B cell (primary cell): ENCODE results near the gene SNAPC3. TPM values are rescaled to one million over a fixed set of nuclear protein-coding genes. Genes with fewer than 3 reads are reported as not detected.

Experiments used
- ATAC-seq: fragments of 200-7000 bp; cut with Tn5 transposase; one replicate; pipeline ENCODE4 v1.10.0; 2021; ENCODE audit warnings: low read depth, mild to moderate bottlenecking, moderate number of reproducible peaks, moderate library complexity
- CTCF ChIA-PET: fragments of 350-600 bp; sonication (Branson Sonifier 250); formaldehyde crosslinking; loops from one replicate; lab custom pipeline; 2021; ENCODE audit warnings: antibody characterized with exemption, inconsistent platforms; lab: Charles Lee
- POLR2A ChIA-PET: fragments of 350-600 bp; sonication (Branson Sonifier 250); formaldehyde crosslinking; loops from one replicate; lab custom pipeline; 2021; ENCODE audit warnings: antibody characterized with exemption; lab: Charles Lee
- DNase-seq: peaks from one replicate; pipeline ENCODE4 v3.0.0; 2013
- H2AFZ ChIP-seq: 2 replicates; pipeline ENCODE4 v1.6.1; 2012; ENCODE audit warnings: mild to moderate bottlenecking, low read depth, low read length; ENCODE audit not compliant: insufficient read depth, poor library complexity, severe bottlenecking
- H3K27ac ChIP-seq, 2 donors: 1 replicate in 1 of 2; 2 replicates in 1 of 2; pipeline ENCODE4 v1.5.1; 2012 to 2013; ENCODE audit warnings: low read length in 2 of 2, mild to moderate bottlenecking in 2 of 2, moderate library complexity in 1 of 2
- H3K27me3 ChIP-seq, 4 experiments: fragments of 200-600 bp in 1 of 4; sonication (generic) in 1 of 4; replicated peaks in 1 of 4; 1 replicate in 2 of 4; 2 replicates in 2 of 4; pipeline versions ENCODE4 v1.6.1 to v1.7.0; 2013 to 2016; ENCODE audit warnings: low read length in 3 of 4, mild to moderate bottlenecking in 2 of 4, mixed read lengths in 1 of 4, moderate library complexity in 1 of 4; ENCODE audit not compliant: insufficient read depth in 4 of 4, control insufficient read depth in 3 of 4; ENCODE audit errors: control extremely low read depth in 1 of 4
- H3K36me3 ChIP-seq, 2 experiments: replicated peaks in 1 of 2; 1 replicate in 1 of 2; 2 replicates in 1 of 2; pipeline versions ENCODE4 v1.6.1 to v1.7.1; 2013; ENCODE audit warnings: low read length in 1 of 2; ENCODE audit not compliant: insufficient read depth in 2 of 2, control insufficient read depth in 1 of 2; ENCODE audit errors: control extremely low read depth in 1 of 2, extremely low read depth in 1 of 2
- H3K4me1 ChIP-seq, 2 donors: fragments of 200-600 bp in 1 of 2; sonication (generic) in 1 of 2; 1 replicate in 1 of 2; 2 replicates in 1 of 2; pipeline versions ENCODE4 v1.5.1 to v1.6.1; 2013 to 2017; ENCODE audit warnings: low read length in 2 of 2; ENCODE audit not compliant: control insufficient read depth in 2 of 2, insufficient read depth in 2 of 2
- H3K4me2 ChIP-seq: replicated peaks from 2 replicates; pipeline ENCODE3; 2012; ENCODE audit warnings: mild to moderate bottlenecking, low read depth, low read length; ENCODE audit not compliant: poor library complexity, severe bottlenecking
- H3K4me3 ChIP-seq, 5 experiments: fragments of 200-600 bp in 1 of 5; sonication (generic) in 1 of 5; 1 replicate in 3 of 5; 2 replicates in 2 of 5; pipeline versions ENCODE4 v1.5.1 to v1.7.0; 2011 to 2016; ENCODE audit warnings: low read length in 4 of 5, mild to moderate bottlenecking in 4 of 5, low read depth in 2 of 5, control low read depth in 1 of 5, moderate library complexity in 1 of 5; ENCODE audit not compliant: insufficient read depth in 1 of 5; ENCODE audit errors: control extremely low read depth in 1 of 5, extremely low read depth in 1 of 5
- H3K79me2 ChIP-seq: fragments of 200-600 bp; sonication (generic); one replicate; pipeline ENCODE4 v1.6.0; 2016; ENCODE audit warnings: low read length; ENCODE audit not compliant: control insufficient read depth, insufficient read depth
- H3K9ac ChIP-seq: fragments of 200-600 bp; sonication (generic); 2 replicates; pipeline ENCODE4 v1.6.1; 2017; ENCODE audit warnings: mild to moderate bottlenecking, low read length, moderate library complexity
- H3K9me3 ChIP-seq, 3 donors: one replicate each; pipeline versions ENCODE4 v1.6.1 to v1.7.1; 2013; ENCODE audit warnings: low read length in 2 of 3; ENCODE audit not compliant: control insufficient read depth in 2 of 3, insufficient read depth in 1 of 3; ENCODE audit errors: control extremely low read depth in 1 of 3
- H4K20me1 ChIP-seq: 2 replicates; pipeline ENCODE4 v1.6.0; 2012; ENCODE audit warnings: mild to moderate bottlenecking, low read length; ENCODE audit not compliant: insufficient read depth, control insufficient read depth, poor library complexity, severe bottlenecking
- H3K27ac Mint-ChIP-seq: one replicate; pipeline ENCODE4 v1.8.0; 2021; ENCODE audit warnings: mixed read lengths
- H3K27me3 Mint-ChIP-seq: one replicate; pipeline ENCODE4 v1.8.0; 2021; ENCODE audit warnings: mixed read lengths
- H3K4me1 Mint-ChIP-seq: one replicate; pipeline ENCODE4 v1.8.0; 2021; ENCODE audit warnings: mixed read lengths
- H3K4me3 Mint-ChIP-seq: one replicate; pipeline ENCODE4 v1.8.0; 2021; ENCODE audit warnings: mixed read lengths
- H3K9me3 Mint-ChIP-seq: one replicate; pipeline ENCODE4 v1.8.0; 2022; ENCODE audit warnings: mixed read lengths; ENCODE audit not compliant: insufficient read depth
- EZH2 ChIP-seq: IDR thresholded peaks from 2 replicates; pipeline ENCODE4 v1.6.1; 2012; ENCODE audit warnings: borderline replicate concordance, low read depth, mild to moderate bottlenecking, moderate library complexity, low read length; ENCODE audit not compliant: insufficient read depth, poor library complexity, severe bottlenecking
- WGBS: methylation state at CpG from one replicate; pipeline ENCODE4 v1.1.5; 2013; ENCODE audit warnings: missing lambda C conversion rate; ENCODE audit not compliant: insufficient coverage; 5-methylcytosine and 5-hydroxymethylcytosine counted together
- intact Hi-C: fragments of 100-400 bp; cut with micrococcal nuclease; formaldehyde crosslinking; loops from one replicate; pipeline ENCODE4 v1.10.0; 2022
- polyA plus RNA-seq: library from polyadenylated mRNA; depleted of rRNA; stranded (reverse); fragments of >200 nt; gene quantifications from 2 replicates; pipeline ENCODE4 v1.2.3, GENCODE V29; 2012
- total RNA-seq, 2 donors: library from RNA; stranded (reverse); fragments of 120-200 nt in 1 of 2; gene quantifications; 1 replicate in 1 of 2; 2 replicates in 1 of 2; pipeline versions ENCODE4 v1.2.3 to v1.2.4, GENCODE V29; 2013 to 2022
- TF ChIP-seq, protein P1 (sequence below): fragments of 200-600 bp; IDR thresholded peaks from one replicate; pipeline ENCODE4 v1.8.0; 2022; ENCODE audit warnings: antibody characterized with exemption, mild to moderate bottlenecking

Gene SNAPC3
- total and polyA plus RNA-seq, 2 donors (not counting 1 experiment from before 2014, with no cell fraction given), result 16.6 to 48.3 TPM

DNA sequence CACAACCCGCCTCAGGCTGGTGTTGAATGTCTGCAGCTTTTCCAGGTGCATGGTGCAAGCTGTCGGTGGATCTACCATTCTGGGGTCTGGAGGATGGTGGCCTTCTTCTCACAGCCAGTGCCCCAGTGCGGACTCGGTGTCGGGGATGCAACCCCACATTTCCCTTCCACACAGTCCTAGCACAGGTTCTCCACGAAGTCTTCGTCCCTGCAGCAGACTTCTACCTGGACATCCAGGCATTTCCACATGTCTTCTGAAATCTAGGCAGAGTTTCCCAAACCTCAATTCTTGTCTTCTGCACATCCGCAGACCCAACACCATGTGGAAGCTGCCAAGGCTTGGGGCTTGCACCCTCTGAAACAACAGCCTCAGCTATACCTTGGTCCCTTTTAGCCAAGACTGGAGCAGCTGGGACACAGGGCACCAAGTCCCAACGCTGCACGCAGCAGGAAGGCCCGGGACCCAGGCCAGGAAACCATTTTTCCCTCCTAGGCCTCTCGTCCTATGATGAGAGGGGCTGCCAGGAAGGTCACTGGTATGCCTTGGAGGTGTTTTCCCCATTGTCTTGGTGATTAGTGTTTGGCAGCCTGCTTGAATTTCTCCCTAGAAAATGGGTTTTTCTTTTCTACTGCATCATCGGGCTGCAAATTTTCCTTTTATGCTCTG lies 69.9 kb downstream of the SNAPC3 start:
- intact Hi-C loops, result no loop called here
- Histone ChIP-seq H3K9me3 (peaks cover 0 to 12% (median 11%) of the 10 kb centered on the region in 3 donors), H3K4me2 (no peak overlapping the region), H3K36me3 (peaks cover 6 to 35% of the 10 kb centered on the region in 2 experiments), H4K20me1 (peaks cover 31% of the 10 kb centered on the region), H3K27me3 (no peaks in the 10 kb centered on the region), H3K79me2 (peaks cover 31% of the 10 kb centered on the region), H2AFZ (no peak overlapping the region), H3K27ac (no peak overlapping the region), H3K4me1 (no peaks in the 10 kb centered on the region), H3K9ac (no peak overlapping the region), H3K4me3 (no peak overlapping the region)
- WGBS, result 94% methylated on average over 12 of the region's 13 CpGs
- ChIA-PET CTCF (no interaction called here), POLR2A (no interaction called here)
- DNase-seq (no peak), ATAC-seq (no peak)
- Mint-ChIP-seq H3K4me3 (no peak overlapping the region), H3K27me3 (no peaks in the 10 kb centered on the region), H3K9me3 (no peaks in the 10 kb centered on the region), H3K4me1 (peaks cover 16% of the 10 kb centered on the region), H3K27ac (no peak overlapping the region)
- no peak for TF ChIP-seq EZH2
- TF ChIP-seq, protein P1, sequence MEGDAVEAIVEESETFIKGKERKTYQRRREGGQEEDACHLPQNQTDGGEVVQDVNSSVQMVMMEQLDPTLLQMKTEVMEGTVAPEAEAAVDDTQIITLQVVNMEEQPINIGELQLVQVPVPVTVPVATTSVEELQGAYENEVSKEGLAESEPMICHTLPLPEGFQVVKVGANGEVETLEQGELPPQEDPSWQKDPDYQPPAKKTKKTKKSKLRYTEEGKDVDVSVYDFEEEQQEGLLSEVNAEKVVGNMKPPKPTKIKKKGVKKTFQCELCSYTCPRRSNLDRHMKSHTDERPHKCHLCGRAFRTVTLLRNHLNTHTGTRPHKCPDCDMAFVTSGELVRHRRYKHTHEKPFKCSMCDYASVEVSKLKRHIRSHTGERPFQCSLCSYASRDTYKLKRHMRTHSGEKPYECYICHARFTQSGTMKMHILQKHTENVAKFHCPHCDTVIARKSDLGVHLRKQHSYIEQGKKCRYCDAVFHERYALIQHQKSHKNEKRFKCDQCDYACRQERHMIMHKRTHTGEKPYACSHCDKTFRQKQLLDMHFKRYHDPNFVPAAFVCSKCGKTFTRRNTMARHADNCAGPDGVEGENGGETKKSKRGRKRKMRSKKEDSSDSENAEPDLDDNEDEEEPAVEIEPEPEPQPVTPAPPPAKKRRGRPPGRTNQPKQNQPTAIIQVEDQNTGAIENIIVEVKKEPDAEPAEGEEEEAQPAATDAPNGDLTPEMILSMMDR, result no peak
